ENCODE data around the gene COX20.

Gene COX20

GRCh38 chr1:244841273-244841927, 5.9 kb downstream of the COX20 start:
- Histone ChIP-seq H3K4me3 (ENCODE audit: low read length) (no peak overlapping the region), H3K9ac (ENCODE audit: low read depth, low read length) (no peak overlapping the region), H3K9me3 (ENCODE audit: insufficient read depth, low read depth, low read length) (no peaks in the 10 kb centered on the region), H3K27ac (ENCODE audit: low read depth, low read length) (no peak overlapping the region), H3K27me3 (ENCODE audit: insufficient read depth, low read length) (no peaks in the 10 kb centered on the region), H3K4me1 (ENCODE audit: insufficient read depth, low read length) (peaks cover 18% of the 10 kb centered on the region; the same call in 1 of the 2 replicates), H3K36me3 (ENCODE audit: insufficient read depth, low read length) (peaks cover 79% of the 10 kb centered on the region)
- WGBS, result 93% methylated on average over 9 of the region's 9 CpGs

GRCh38 chr1:244843148-244843978, 7.9 kb downstream of the COX20 start:
- Histone ChIP-seq H3K9me3 (ENCODE audit: insufficient read depth, low read depth, low read length) (no peaks in the 10 kb centered on the region), H3K4me3 (ENCODE audit: low read length) (no peak overlapping the region), H3K27ac (ENCODE audit: low read depth, low read length) (peak overlapping the region; percentile 22; the same call in 1 of the 2 replicates), H3K27me3 (ENCODE audit: insufficient read depth, low read length) (no peaks in the 10 kb centered on the region), H3K36me3 (ENCODE audit: insufficient read depth, low read length) (peaks cover 92% of the 10 kb centered on the region), H3K4me1 (ENCODE audit: insufficient read depth, low read length) (peaks cover 2% of the 10 kb centered on the region; the same call in 1 of the 2 replicates), H3K9ac (ENCODE audit: low read depth, low read length) (no peak overlapping the region)
- WGBS, result 98% methylated on average over 4 of the region's 6 CpGs

- H3K27ac ChIP-seq (ENCODE audit: low read depth, low read length), result peak overlapping the region; percentile 22; the same call in 1 of the 2 replicates
- no peaks in the 10 kb centered on the region for H3K9me3 ChIP-seq (ENCODE audit: insufficient read depth, low read depth, low read length)
- H3K9ac ChIP-seq (ENCODE audit: low read depth, low read length), result no peak overlapping the region
- no peaks in the 10 kb centered on the region for H3K4me1 ChIP-seq (ENCODE audit: insufficient read depth, low read length)
- no peak overlapping the region for H3K4me3 ChIP-seq (ENCODE audit: low read length)
- H3K27me3 ChIP-seq (ENCODE audit: insufficient read depth, low read length), result no peaks in the 10 kb centered on the region
- 96% methylated on average over 13 of the region's 13 CpGs for WGBS
- peaks cover 99% of the 10 kb centered on the region for H3K36me3 ChIP-seq (ENCODE audit: insufficient read depth, low read length)
Observed at GRCh38 chr1:244844155-244845121, 9.0 kb downstream of the COX20 start.

GRCh38 chr1:244846653-244847052, 11.2 kb downstream of the COX20 start:
- H3K9me3 ChIP-seq (ENCODE audit: insufficient read depth, low read depth, low read length), result no peaks in the 10 kb centered on the region

GRCh38 chr1:244849189-244849866, 13.9 kb downstream of the COX20 start:
- Histone ChIP-seq H3K9ac (ENCODE audit: low read depth, low read length) (no peak overlapping the region), H3K27me3 (ENCODE audit: insufficient read depth, low read length) (no peaks in the 10 kb centered on the region), H3K9me3 (ENCODE audit: insufficient read depth, low read depth, low read length) (no peaks in the 10 kb centered on the region), H3K27ac (ENCODE audit: low read depth, low read length) (no peak overlapping the region), H3K4me3 (ENCODE audit: low read length) (no peak overlapping the region), H3K36me3 (ENCODE audit: insufficient read depth, low read length) (peaks cover 99% of the 10 kb centered on the region), H3K4me1 (ENCODE audit: insufficient read depth, low read length) (no peaks in the 10 kb centered on the region)
- 83% methylated on average over 1 of the region's 1 CpG for WGBS

More at GRCh38 chr1:244846653-244847052, 11.2 kb downstream of the COX20 start:
- Histone ChIP-seq H3K4me3 (ENCODE audit: low read length) (no peak overlapping the region), H3K36me3 (ENCODE audit: insufficient read depth, low read length) (peaks cover 99% of the 10 kb centered on the region), H3K27ac (ENCODE audit: low read depth, low read length) (no peak overlapping the region), H3K4me1 (ENCODE audit: insufficient read depth, low read length) (no peaks in the 10 kb centered on the region), H3K9ac (ENCODE audit: low read depth, low read length) (no peak overlapping the region), H3K27me3 (ENCODE audit: insufficient read depth, low read length) (no peaks in the 10 kb centered on the region)
- 90% methylated on average over 3 of the region's 6 CpGs for WGBS

- Histone ChIP-seq H3K4me1 (ENCODE audit: insufficient read depth, low read length) (no peaks in the 10 kb centered on the region), H3K9ac (ENCODE audit: low read depth, low read length) (no peak overlapping the region), H3K27me3 (ENCODE audit: insufficient read depth, low read length) (no peaks in the 10 kb centered on the region), H3K9me3 (ENCODE audit: insufficient read depth, low read depth, low read length) (no peaks in the 10 kb centered on the region), H3K4me3 (ENCODE audit: low read length) (no peak overlapping the region), H3K36me3 (ENCODE audit: insufficient read depth, low read length) (peaks cover 99% of the 10 kb centered on the region), H3K27ac (ENCODE audit: low read depth, low read length) (no peak overlapping the region)
- WGBS, result 95% methylated on average over 3 of the region's 3 CpGs
Observed at GRCh38 chr1:244850099-244850852, 14.8 kb downstream of the COX20 start.

- H3K27me3 ChIP-seq (ENCODE audit: insufficient read depth, low read length), result no peaks in the 10 kb centered on the region
- H3K36me3 ChIP-seq (ENCODE audit: insufficient read depth, low read length), result peaks cover 100% of the 10 kb centered on the region
- 93% methylated on average over 2 of the region's 2 CpGs for WGBS
- no peaks in the 10 kb centered on the region for H3K9me3 ChIP-seq (ENCODE audit: insufficient read depth, low read depth, low read length)
- no peaks in the 10 kb centered on the region for H3K4me1 ChIP-seq (ENCODE audit: insufficient read depth, low read length)
- no peak overlapping the region for H3K4me3 ChIP-seq (ENCODE audit: low read length)
- H3K27ac ChIP-seq (ENCODE audit: low read depth, low read length), result no peak overlapping the region
- no peak overlapping the region for H3K9ac ChIP-seq (ENCODE audit: low read depth, low read length)
Observed at GRCh38 chr1:244850896-244851295, 15.4 kb downstream of the COX20 start.

- Histone ChIP-seq H3K36me3 (ENCODE audit: insufficient read depth, low read length) (peaks cover 100% of the 10 kb centered on the region), H3K9ac (ENCODE audit: low read depth, low read length) (no peak overlapping the region), H3K4me1 (ENCODE audit: insufficient read depth, low read length) (no peaks in the 10 kb centered on the region), H3K9me3 (ENCODE audit: insufficient read depth, low read depth, low read length) (no peaks in the 10 kb centered on the region), H3K27me3 (ENCODE audit: insufficient read depth, low read length) (no peaks in the 10 kb centered on the region), H3K4me3 (ENCODE audit: low read length) (no peak overlapping the region), H3K27ac (ENCODE audit: low read depth, low read length) (no peak overlapping the region)
- 100% methylated on average over 2 of the region's 4 CpGs for WGBS
Observed at GRCh38 chr1:244851546-244852231, 16.2 kb downstream of the COX20 start.

- Histone ChIP-seq H3K9ac (ENCODE audit: low read depth, low read length) (no peak overlapping the region), H3K36me3 (ENCODE audit: insufficient read depth, low read length) (peaks cover 100% of the 10 kb centered on the region), H3K27me3 (ENCODE audit: insufficient read depth, low read length) (no peaks in the 10 kb centered on the region), H3K4me1 (ENCODE audit: insufficient read depth, low read length) (no peaks in the 10 kb centered on the region), H3K4me3 (ENCODE audit: low read length) (no peak overlapping the region), H3K27ac (ENCODE audit: low read depth, low read length) (no peak overlapping the region), H3K9me3 (ENCODE audit: insufficient read depth, low read depth, low read length) (no peaks in the 10 kb centered on the region)
- 100% methylated on average over 1 of the region's 1 CpG for WGBS
Observed at GRCh38 chr1:244852694-244853093, 17.2 kb downstream of the COX20 start.
